ENCODE data around the gene RNF141. TPM values are rescaled to one million over a fixed set of nuclear protein-coding genes. Genes with fewer than 3 reads are reported as not detected.

The RNF141 gene
- total and polyA plus RNA-seq, 2 donors (not counting 3 experiments of a cell fraction or from before 2014, with no cell fraction given): 9.4 to 32.4 TPM

GRCh38 chr11:10544491-10545465 lies 3.8 kb upstream of the RNF141 start:
- dilution Hi-C loops (cut with MboI; ENCODE audit: extremely low pct_ligation_motif_present, low sequenced_read_pairs): no loop called here
- no peak overlapping the region for H3K27ac ChIP-seq (ENCODE audit: insufficient read depth, low read depth, low read length)
- ChIA-PET POLR2A (no interaction called here), CTCF (interaction anchor here (1.0 to 1.2 kb wide), 2 partner anchors 20 to 30 kb away, joined by 3 read pairs; no protein-coding TSS in a partner anchor)
- H3K4me2 ChIP-seq (ENCODE audit: insufficient read depth, low read length): no peak overlapping the region
- H3K9me1 ChIP-seq (replicated peaks; ENCODE audit: control insufficient read depth, extremely low read depth, insufficient read depth, low read length): no peaks in the 10 kb centered on the region
- no peak overlapping the region for H3K9ac ChIP-seq (replicated peaks; ENCODE audit: extremely low read depth, insufficient read depth, low read length)
- FAIRE-seq (no peak), DNase-seq (ENCODE audit: low read depth, low spot score) (no peak)
- H4K20me1 ChIP-seq (replicated peaks; ENCODE audit: control insufficient read depth, extremely low read depth, insufficient read depth, low read length): no peaks in the 10 kb centered on the region
- H3K27me3 ChIP-seq (ENCODE audit: control insufficient read depth in 2 of 2, insufficient read depth in 2 of 2, low read length in 2 of 2): no peaks in the 10 kb centered on the region
- TF ChIP-seq MYC (IDR thresholded peaks at IDR 0.05; ENCODE audit: low read depth, low read length): no peak
- H3K4me1 ChIP-seq (ENCODE audit: control insufficient read depth, extremely low read depth, insufficient read depth, low read length): peaks cover 5% of the 10 kb centered on the region
- H3K4me3 ChIP-seq (replicated peaks in 1 of 3; ENCODE audit: insufficient read depth in 1 of 3, low read depth in 1 of 3, low read length in 3 of 3): no peak overlapping the region
- no peaks in the 10 kb centered on the region for H3K9me3 ChIP-seq (replicated peaks; ENCODE audit: control insufficient read depth, insufficient read depth, low read length)
- intact Hi-C loops (cut with micrococcal nuclease): loop anchor here (5.0 kb wide), 1 partner anchor 882 kb away; the partner anchor contains the start of gene SWAP70
- H2AFZ ChIP-seq (ENCODE audit: low read depth, low read length): no peak overlapping the region
- BruUV-seq (replicated peaks): no TSS peak
- peaks cover 7% of the 10 kb centered on the region for H3K79me2 ChIP-seq (ENCODE audit: control insufficient read depth, insufficient read depth, low read length)
- no peaks in the 10 kb centered on the region for H3K36me3 ChIP-seq (ENCODE audit: control insufficient read depth in 2 of 2, extremely low read depth in 1 of 2, insufficient read depth in 2 of 2, low read length in 2 of 2)

- Histone ChIP-seq H3K36me3 (ENCODE audit: control insufficient read depth in 2 of 2, extremely low read depth in 1 of 2, insufficient read depth in 2 of 2, low read length in 2 of 2) (no peaks in the 10 kb centered on the region), H3K4me1 (ENCODE audit: control insufficient read depth, extremely low read depth, insufficient read depth, low read length) (peaks cover 10% of the 10 kb centered on the region), H3K9me1 (replicated peaks; ENCODE audit: control insufficient read depth, extremely low read depth, insufficient read depth, low read length) (no peaks in the 10 kb centered on the region), H3K9me3 (replicated peaks; ENCODE audit: control insufficient read depth, insufficient read depth, low read length) (no peaks in the 10 kb centered on the region), H3K27ac (ENCODE audit: insufficient read depth, low read depth, low read length) (no peak overlapping the region), H2AFZ (ENCODE audit: low read depth, low read length) (no peak overlapping the region), H3K4me3 (replicated peaks in 1 of 3; ENCODE audit: insufficient read depth in 1 of 3, low read depth in 1 of 3, low read length in 3 of 3) (no peak overlapping the region), H3K27me3 (ENCODE audit: control insufficient read depth in 2 of 2, insufficient read depth in 2 of 2, low read length in 2 of 2) (no peaks in the 10 kb centered on the region), H3K9ac (replicated peaks; ENCODE audit: extremely low read depth, insufficient read depth, low read length) (no peak overlapping the region), H4K20me1 (replicated peaks; ENCODE audit: control insufficient read depth, extremely low read depth, insufficient read depth, low read length) (no peaks in the 10 kb centered on the region), H3K4me2 (ENCODE audit: insufficient read depth, low read length) (no peak overlapping the region), H3K79me2 (ENCODE audit: control insufficient read depth, insufficient read depth, low read length) (peaks cover 8% of the 10 kb centered on the region)
- ChIA-PET POLR2A (no interaction called here), CTCF (interaction anchor here (1.0 to 1.6 kb wide), 2 partner anchors 21 to 30 kb away, joined by 3 read pairs; no protein-coding TSS in a partner anchor)
- TF ChIP-seq GATA2 (IDR thresholded peaks at IDR 0.05; ENCODE audit: insufficient read depth, insufficient read length, low read depth, low read length): no peak
- no peak for TF ChIP-seq MYC (IDR thresholded peaks at IDR 0.05; ENCODE audit: low read depth, low read length)
- no peak for TF ChIP-seq FOS (IDR thresholded peaks at IDR 0.05; ENCODE audit: borderline replicate concordance, insufficient read depth, low read length)
- no peak for TF ChIP-seq EZH2 (IDR thresholded peaks at IDR 0.05; ENCODE audit: borderline replicate concordance, low read depth, low read length, severe bottlenecking)
- TF ChIP-seq POLR2AphosphoS5 (IDR thresholded peaks at IDR 0.05; ENCODE audit: insufficient read depth, low read depth, low read length): no peak
- no peak for TF ChIP-seq JUN (IDR thresholded peaks at IDR 0.05; ENCODE audit: borderline replicate concordance, insufficient read depth, insufficient read length, low read depth)
- TF ChIP-seq CTCF (IDR thresholded peaks at IDR 0.05; ENCODE audit: extremely low read depth in 1 of 2, insufficient read depth in 1 of 2, low read depth in 1 of 2, low read length in 2 of 2): no peak
- TF ChIP-seq MAX (IDR thresholded peaks at IDR 0.05; ENCODE audit: insufficient read depth, insufficient read length): no peak
- TF ChIP-seq POLR2A (IDR thresholded peaks at IDR 0.05; ENCODE audit: low read depth, low read length): no peak
- dilution Hi-C loops (cut with MboI; ENCODE audit: extremely low pct_ligation_motif_present, low sequenced_read_pairs): no loop called here
- intact Hi-C loops (cut with micrococcal nuclease): loop anchor here (5.0 kb wide), 1 partner anchor 881 kb away; the partner anchor contains the start of gene SWAP70
- no peak for FAIRE-seq
- no TSS peak for BruUV-seq (replicated peaks)
- DNase-seq (ENCODE audit: low read depth, low spot score): no peak
Observed at GRCh38 chr11:10543782-10544181, 2.8 kb upstream of the RNF141 start.
